Lower lobe of right lung (tissue), 2 donors: ENCODE results near the gene CHSY1. TPM values are rescaled to one million over a fixed set of nuclear protein-coding genes. Genes with fewer than 3 reads are reported as not detected.
"Not testable (repeated sequence)": the region's sequence is repeated elsewhere in the genome, so short reads cannot be mapped to it uniquely, and the experiment has no call there.

ENCODE experiments used
- ATAC-seq, 2 donors: fragments of 200-7000 bp; cut with Tn5 transposase; one replicate each; pipeline ENCODE4 v1.9.1; 2020 to 2022; ENCODE audit warnings: mild to moderate bottlenecking in 2 of 2, moderate library complexity in 2 of 2
- DNase-seq: peaks from one replicate; pipeline ENCODE4 v3.0.0-alpha.2; 2020
- H3K27ac ChIP-seq: fragments of 200-600 bp; one replicate; pipeline ENCODE4 v1.8.0; 2022
- H3K27me3 ChIP-seq: fragments of 200-600 bp; one replicate; pipeline ENCODE4 v1.8.0; 2022; ENCODE audit warnings: low read depth
- H3K36me3 ChIP-seq: fragments of 200-600 bp; one replicate; pipeline ENCODE4 v1.8.0; 2022; ENCODE audit warnings: mild to moderate bottlenecking
- H3K4me1 ChIP-seq: fragments of 200-600 bp; one replicate; pipeline ENCODE4 v1.8.0; 2022
- H3K4me3 ChIP-seq: fragments of 200-600 bp; one replicate; pipeline ENCODE4 v1.8.0; 2022; ENCODE audit warnings: mild to moderate bottlenecking
- H3K9me3 ChIP-seq: fragments of 200-600 bp; one replicate; pipeline ENCODE4 v1.8.0; 2022
- CTCF ChIP-seq: fragments of 200-600 bp; IDR thresholded peaks from one replicate; pipeline ENCODE4 v1.8.0; 2022; ENCODE audit warnings: antibody characterized with exemption, mild to moderate bottlenecking
- intact Hi-C: fragments of 100-400 bp; cut with DNase I; formaldehyde crosslinking; loops from one replicate; pipeline ENCODE4 v1.11.0; 2022
- total RNA-seq: library from RNA; stranded (reverse); fragmentation: NEBNext Ultra II Directional; extraction: Animal tissue kit (Norgen Biotek cat#: 25700); gene quantifications from one replicate; pipeline ENCODE4 v1.2.1, GENCODE V29; 2021
- donor health status: DM: no; HTN: yes; CAD: no; lungs with severe emphysema.

Gene CHSY1
- total RNA-seq, 1 donor from 2014 or later = 25.6 TPM

GRCh38 chr15:101215681-101216080 is 36.2 kb downstream of the CHSY1 start:
- intact Hi-C loops = no loop called here
- no peak for TF ChIP-seq CTCF
- ATAC-seq (no peak), DNase-seq (no peak)
- no peak overlapping the region for H3K27ac ChIP-seq
- no peaks in the 10 kb centered on the region for H3K36me3 ChIP-seq
- H3K4me3 ChIP-seq = no peak overlapping the region
- no peaks in the 10 kb centered on the region for H3K9me3 ChIP-seq
- peaks cover 13% of the 10 kb centered on the region for H3K4me1 ChIP-seq
- H3K27me3 ChIP-seq = no peaks in the 10 kb centered on the region

- H3K27ac ChIP-seq, H3K4me3 ChIP-seq, H3K9me3 ChIP-seq, H3K36me3 ChIP-seq, intact Hi-C loops, ATAC-seq, DNase-seq, H3K27me3 ChIP-seq: not testable (repeated sequence)
- peaks cover 23% of the 10 kb centered on the region for H3K4me1 ChIP-seq
These were observed 37.3 kb downstream of the CHSY1 start for GRCh38 chr15:101214435-101215097.

GRCh38 chr15:101213570-101213969 is 38.3 kb downstream of the CHSY1 start:
- ATAC-seq = no peak
- no peak for DNase-seq
- no peak for TF ChIP-seq CTCF
- Histone ChIP-seq H3K27me3 (no peaks in the 10 kb centered on the region), H3K4me1 (peaks cover 30% of the 10 kb centered on the region), H3K9me3 (no peaks in the 10 kb centered on the region), H3K27ac (no peak overlapping the region), H3K36me3 (no peaks in the 10 kb centered on the region), H3K4me3 (no peak overlapping the region)
- intact Hi-C loops = no loop called here

GRCh38 chr15:101213147-101213546 is 38.7 kb downstream of the CHSY1 start:
- intact Hi-C loops = no loop called here
- Histone ChIP-seq H3K9me3 (no peaks in the 10 kb centered on the region), H3K27ac (no peak overlapping the region), H3K4me3 (no peak overlapping the region), H3K36me3 (no peaks in the 10 kb centered on the region), H3K4me1 (peaks cover 34% of the 10 kb centered on the region), H3K27me3 (no peaks in the 10 kb centered on the region)
- DNase-seq (no peak), ATAC-seq (no peak)
- no peak for TF ChIP-seq CTCF

- DNase-seq (no peak), ATAC-seq (no peak)
- TF ChIP-seq CTCF = no peak
- Histone ChIP-seq H3K36me3 (no peaks in the 10 kb centered on the region), H3K9me3 (no peaks in the 10 kb centered on the region), H3K4me1 (peaks cover 45% of the 10 kb centered on the region), H3K27me3 (no peaks in the 10 kb centered on the region), H3K4me3 (no peak overlapping the region), H3K27ac (no peak overlapping the region)
- intact Hi-C loops = no loop called here
These were observed 40.0 kb downstream of the CHSY1 start for GRCh38 chr15:101211897-101212296.

- intact Hi-C loops = no loop called here
- no peak for ATAC-seq
- Histone ChIP-seq H3K27ac (no peak overlapping the region), H3K9me3 (no peaks in the 10 kb centered on the region), H3K4me3 (no peak overlapping the region), H3K27me3 (no peaks in the 10 kb centered on the region), H3K36me3 (no peaks in the 10 kb centered on the region), H3K4me1 (peaks cover 59% of the 10 kb centered on the region)
- TF ChIP-seq CTCF = no peak
- DNase-seq = no peak
These were observed 41.4 kb downstream of the CHSY1 start for GRCh38 chr15:101210466-101210865.
